ENCODE results near the gene QPCT. TPM values are rescaled to one million over a fixed set of nuclear protein-coding genes. Genes with fewer than 3 reads are reported as not detected.

QPCT gene
- total RNA-seq, 4 donors from 2014 or later: 2.1 to 13.7 (median 7.2) TPM

DNA sequence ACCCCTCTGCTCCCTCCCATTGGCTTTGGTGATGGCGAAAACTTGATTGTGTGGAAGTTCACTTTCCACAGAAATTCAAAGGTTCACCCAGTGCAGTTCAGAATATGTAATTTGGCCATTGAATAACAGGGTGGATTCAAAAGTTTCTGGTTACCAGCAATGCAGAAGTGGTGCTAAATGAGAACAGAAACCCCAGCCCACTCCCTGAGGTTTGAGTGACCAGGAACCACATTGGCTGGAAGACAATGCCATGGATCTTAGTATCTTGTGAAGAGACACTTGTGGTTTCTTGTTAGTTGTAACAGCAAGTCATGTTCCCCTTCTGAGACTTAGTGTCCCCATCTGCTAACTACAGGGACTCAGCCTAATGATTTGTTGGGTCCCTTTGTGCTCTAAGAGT, 49.8 kb downstream of the QPCT start:
- TF ChIP-seq, protein P1, sequence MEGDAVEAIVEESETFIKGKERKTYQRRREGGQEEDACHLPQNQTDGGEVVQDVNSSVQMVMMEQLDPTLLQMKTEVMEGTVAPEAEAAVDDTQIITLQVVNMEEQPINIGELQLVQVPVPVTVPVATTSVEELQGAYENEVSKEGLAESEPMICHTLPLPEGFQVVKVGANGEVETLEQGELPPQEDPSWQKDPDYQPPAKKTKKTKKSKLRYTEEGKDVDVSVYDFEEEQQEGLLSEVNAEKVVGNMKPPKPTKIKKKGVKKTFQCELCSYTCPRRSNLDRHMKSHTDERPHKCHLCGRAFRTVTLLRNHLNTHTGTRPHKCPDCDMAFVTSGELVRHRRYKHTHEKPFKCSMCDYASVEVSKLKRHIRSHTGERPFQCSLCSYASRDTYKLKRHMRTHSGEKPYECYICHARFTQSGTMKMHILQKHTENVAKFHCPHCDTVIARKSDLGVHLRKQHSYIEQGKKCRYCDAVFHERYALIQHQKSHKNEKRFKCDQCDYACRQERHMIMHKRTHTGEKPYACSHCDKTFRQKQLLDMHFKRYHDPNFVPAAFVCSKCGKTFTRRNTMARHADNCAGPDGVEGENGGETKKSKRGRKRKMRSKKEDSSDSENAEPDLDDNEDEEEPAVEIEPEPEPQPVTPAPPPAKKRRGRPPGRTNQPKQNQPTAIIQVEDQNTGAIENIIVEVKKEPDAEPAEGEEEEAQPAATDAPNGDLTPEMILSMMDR (IDR thresholded peaks at IDR 0.05): no peak
- TF ChIP-seq POLR2A (IDR thresholded peaks at IDR 0.05): no peak
- DNase-seq: no peak
- Histone ChIP-seq H3K27me3 (no peaks in the 10 kb centered on the region), H3K9me3 (no peaks in the 10 kb centered on the region), H3K4me3 (no peak overlapping the region), H3K36me3 (no peaks in the 10 kb centered on the region), H3K4me1 (peaks cover 13 to 18% (median 17%) of the 10 kb centered on the region in 3 donors), H3K27ac (no peak overlapping the region)
- intact Hi-C loops (cut with DNase I): no loop called here
- 75 to 88% methylated on average over 1 of the region's 1 CpG for WGBS, 2 donors

DNA sequence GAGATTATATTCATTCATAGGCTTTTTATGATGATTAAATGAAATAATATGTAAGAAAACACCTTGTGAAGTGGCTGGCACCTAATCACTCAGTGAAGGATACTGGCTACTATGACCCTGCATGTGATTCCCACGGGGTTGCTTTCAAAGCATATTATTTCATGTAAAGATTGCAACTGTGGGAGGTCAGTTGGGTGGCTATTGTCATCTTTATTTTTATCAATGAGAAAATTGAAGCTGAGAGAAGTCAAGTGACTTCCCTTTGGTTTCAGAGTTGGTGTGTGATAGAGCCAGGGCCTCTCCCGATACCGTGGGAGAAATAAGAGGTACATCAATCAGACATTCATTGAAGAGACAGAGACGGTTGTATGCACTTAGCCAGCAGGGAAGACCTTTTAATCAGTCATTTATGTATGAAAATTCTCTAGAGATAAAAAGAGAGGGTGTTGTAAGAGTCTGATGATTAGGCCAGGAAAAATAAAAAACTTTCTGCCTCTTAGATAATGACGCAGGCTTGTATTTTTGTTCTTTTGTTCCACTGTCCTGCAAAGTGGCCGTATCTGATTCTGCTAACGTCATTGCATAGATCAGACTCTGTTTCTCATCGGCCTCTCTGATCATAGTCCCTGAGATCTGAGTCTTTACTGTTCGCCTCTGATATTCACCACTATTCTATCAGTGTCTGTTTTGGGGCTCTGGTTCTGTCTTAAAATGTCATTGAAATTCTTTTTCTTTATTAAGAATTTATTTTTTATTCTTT, 50.5 kb downstream of the QPCT start:
- intact Hi-C loops (cut with DNase I): loop anchor here (5.0 kb wide), 1 partner anchor 437 kb away; no protein-coding TSS in a partner anchor
- Histone ChIP-seq H3K36me3 (no peaks in the 10 kb centered on the region), H3K27me3 (no peaks in the 10 kb centered on the region), H3K4me1 (peaks cover 7 to 11% (median 10%) of the 10 kb centered on the region in 3 donors), H3K9me3 (no peaks in the 10 kb centered on the region), H3K27ac (no peak overlapping the region), H3K4me3 (no peak overlapping the region)
- DNase-seq: no peak
- WGBS, 2 donors: 82 to 89% methylated on average over 9 of the region's 9 CpGs
- TF ChIP-seq, protein P1 (IDR thresholded peaks at IDR 0.05): no peak
- TF ChIP-seq POLR2A (IDR thresholded peaks at IDR 0.05): no peak

DNA sequence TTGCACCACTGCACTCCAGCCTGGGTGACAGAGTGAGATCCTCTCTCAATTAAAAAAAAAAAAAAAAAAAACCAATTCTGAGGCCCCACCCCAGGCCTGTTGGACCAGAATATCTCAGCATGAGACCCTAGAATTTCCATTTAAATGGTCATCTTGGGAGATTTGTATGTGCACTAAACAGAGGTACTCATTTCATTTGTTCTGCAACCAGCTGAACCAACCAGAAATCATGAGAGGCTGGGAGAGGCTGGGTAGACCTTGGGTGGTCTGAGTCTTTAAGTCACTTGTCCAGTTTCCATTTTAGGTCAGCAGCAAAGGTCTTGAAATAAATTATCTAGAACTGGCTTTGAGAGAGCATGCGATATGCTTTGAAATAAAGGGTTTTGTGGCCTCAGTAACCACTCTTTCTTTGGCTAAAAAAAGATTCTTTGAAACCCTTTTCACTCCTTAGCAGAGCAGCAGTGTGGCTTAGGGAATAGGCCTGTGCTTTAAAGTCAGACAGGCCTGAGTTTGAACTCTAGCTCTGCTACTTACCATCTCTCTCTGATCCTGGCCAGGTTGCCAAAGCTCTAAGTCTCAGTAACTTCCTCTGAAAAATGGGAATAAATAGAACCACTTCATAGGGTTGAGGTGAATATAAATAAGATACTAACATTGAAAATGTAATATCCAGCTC, 52.6 kb downstream of the QPCT start:
- H3K36me3 ChIP-seq: no peaks in the 10 kb centered on the region
- DNase-seq: no peak

DNA sequence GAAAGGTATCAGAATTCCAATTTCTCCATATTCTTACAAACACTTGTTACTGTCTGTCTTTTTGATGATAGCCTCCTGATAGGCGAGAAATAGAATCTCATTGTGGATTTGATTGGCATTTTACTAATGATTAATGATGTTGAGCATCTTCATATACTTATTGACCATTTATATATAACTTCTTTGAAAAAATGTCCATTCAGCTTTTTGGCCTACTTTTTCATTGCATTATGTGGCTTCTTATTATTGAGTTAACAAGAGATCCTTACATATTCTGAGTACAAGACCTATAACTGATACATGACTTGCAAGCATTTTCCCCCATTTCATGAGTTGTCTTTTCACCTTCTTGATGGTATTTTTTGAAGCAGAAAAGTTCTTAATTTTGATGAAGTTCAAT, 54.6 kb downstream of the QPCT start:
- Histone ChIP-seq H3K4me1 (no peaks in the 10 kb centered on the region), H3K4me3 (no peak overlapping the region), H3K36me3 (no peaks in the 10 kb centered on the region), H3K27ac (no peak overlapping the region), H3K9me3 (no peaks in the 10 kb centered on the region), H3K27me3 (no peaks in the 10 kb centered on the region)
- no peak for DNase-seq
- TF ChIP-seq, protein P1 (IDR thresholded peaks at IDR 0.05): no peak
- no peak for TF ChIP-seq POLR2A (IDR thresholded peaks at IDR 0.05)
- WGBS, 2 donors: 96 to 100% methylated on average over 1 of the region's 1 CpG
- intact Hi-C loops (cut with DNase I): loop anchor here (5.0 kb wide), 1 partner anchor 433 kb away; no protein-coding TSS in a partner anchor

More for the DNA sequence above, 52.6 kb downstream of the QPCT start:
- Histone ChIP-seq H3K27ac (no peak overlapping the region), H3K9me3 (no peaks in the 10 kb centered on the region), H3K4me3 (no peak overlapping the region), H3K27me3 (no peaks in the 10 kb centered on the region), H3K4me1 (no peaks in the 10 kb centered on the region)
- intact Hi-C loops (cut with DNase I): loop anchor here (5.0 kb wide), 1 partner anchor 435 kb away; no protein-coding TSS in a partner anchor
- TF ChIP-seq, protein P1 (IDR thresholded peaks at IDR 0.05): no peak
- TF ChIP-seq POLR2A (IDR thresholded peaks at IDR 0.05): no peak
- 82 to 100% methylated on average over 1 of the region's 1 CpG for WGBS, 2 donors

DNA sequence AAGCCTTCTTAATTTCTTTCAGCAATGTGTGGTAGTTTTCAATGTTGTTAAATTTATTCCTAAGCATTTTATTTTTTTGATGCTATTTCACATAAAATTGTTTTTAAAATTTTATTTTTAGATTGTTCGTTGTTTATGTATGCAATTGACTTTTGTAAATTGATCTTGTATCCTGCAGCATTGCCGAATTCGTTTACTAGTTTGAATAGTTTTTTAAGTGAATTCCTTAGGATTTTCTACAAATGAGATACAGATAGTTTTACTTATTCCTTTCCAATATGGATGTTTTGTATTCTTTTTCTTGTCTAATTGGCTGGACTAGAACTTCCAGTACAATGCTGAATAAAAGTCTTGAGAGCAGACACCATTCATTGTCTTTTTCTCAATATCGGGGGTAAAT, 55.6 kb downstream of the QPCT start:
- 94% methylated on average over 4 of the region's 4 CpGs for WGBS, 2 donors
- no peak for DNase-seq

More for the DNA sequence above, 55.6 kb downstream of the QPCT start:
- Histone ChIP-seq H3K27ac (no peak overlapping the region), H3K27me3 (no peaks in the 10 kb centered on the region), H3K36me3 (no peaks in the 10 kb centered on the region), H3K4me3 (no peak overlapping the region), H3K4me1 (no peaks in the 10 kb centered on the region), H3K9me3 (no peaks in the 10 kb centered on the region)
- intact Hi-C loops (cut with DNase I): no loop called here
- TF ChIP-seq POLR2A (IDR thresholded peaks at IDR 0.05): no peak
- TF ChIP-seq, protein P1 (IDR thresholded peaks at IDR 0.05): no peak

Measured in esophagus squamous epithelium (tissue), 5 donors.